HG02623 (cell line): ENCODE measurements around the gene CCND2.
A peak's percentile ranks its signal among the peaks of the same experiment; 100 is the strongest.

ENCODE experiments used
- ATAC-seq: cut with Tn5 transposase; IDR thresholded peaks from one replicate; pipeline ENCODE4 v1.9.1; 2021; ENCODE audit warnings: moderate library complexity; ENCODE audit not compliant: unreplicated experiment

Gene CCND2

DNA sequence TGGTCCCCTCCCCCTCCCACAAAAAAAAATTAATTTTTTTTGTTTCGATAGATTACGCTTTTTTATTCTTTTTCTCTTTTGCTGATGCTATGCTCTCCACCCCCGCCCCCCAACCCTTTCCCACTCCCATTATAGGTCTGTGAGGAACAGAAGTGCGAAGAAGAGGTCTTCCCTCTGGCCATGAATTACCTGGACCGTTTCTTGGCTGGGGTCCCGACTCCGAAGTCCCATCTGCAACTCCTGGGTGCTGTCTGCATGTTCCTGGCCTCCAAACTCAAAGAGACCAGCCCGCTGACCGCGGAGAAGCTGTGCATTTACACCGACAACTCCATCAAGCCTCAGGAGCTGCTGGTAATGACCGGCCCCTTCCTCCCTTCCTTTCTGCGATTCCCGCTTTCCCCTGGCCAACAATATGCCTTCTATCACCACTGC is 2.3 kb downstream of the CCND2 start:
- ATAC-seq: no peak

DNA sequence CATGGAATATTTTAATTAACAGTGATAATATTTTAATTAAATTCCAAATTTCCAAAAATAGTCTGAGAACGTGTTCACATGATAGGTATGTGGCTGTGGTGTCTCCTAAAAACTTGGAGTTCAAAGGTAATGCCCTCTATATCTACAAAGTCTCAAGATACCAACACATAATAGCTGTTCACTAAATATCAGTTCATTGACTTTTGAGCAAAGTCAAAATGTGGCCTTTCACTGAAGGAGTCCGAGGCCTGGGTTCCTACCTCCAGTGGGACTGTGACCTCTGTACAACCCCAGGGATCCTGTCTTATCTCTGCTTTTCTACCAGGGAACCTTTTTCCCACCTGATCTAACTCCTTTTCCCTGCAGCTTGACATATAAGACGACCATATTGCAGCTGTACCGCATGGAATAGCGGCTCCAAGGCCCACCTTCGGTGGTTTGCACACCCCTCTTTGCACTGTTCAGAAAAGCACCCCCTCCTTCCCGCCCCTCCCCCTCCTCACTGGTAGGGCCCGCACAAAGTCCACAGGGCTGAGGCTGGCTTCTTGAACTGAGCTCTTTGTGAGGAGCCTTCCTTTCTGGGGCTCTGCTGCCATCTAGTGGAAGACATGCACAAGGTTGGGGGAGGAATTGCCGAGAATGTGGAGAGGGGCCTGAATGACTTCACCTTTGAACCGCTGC is 3.1 kb downstream of the CCND2 start:
- peak; percentile 31 for ATAC-seq

DNA sequence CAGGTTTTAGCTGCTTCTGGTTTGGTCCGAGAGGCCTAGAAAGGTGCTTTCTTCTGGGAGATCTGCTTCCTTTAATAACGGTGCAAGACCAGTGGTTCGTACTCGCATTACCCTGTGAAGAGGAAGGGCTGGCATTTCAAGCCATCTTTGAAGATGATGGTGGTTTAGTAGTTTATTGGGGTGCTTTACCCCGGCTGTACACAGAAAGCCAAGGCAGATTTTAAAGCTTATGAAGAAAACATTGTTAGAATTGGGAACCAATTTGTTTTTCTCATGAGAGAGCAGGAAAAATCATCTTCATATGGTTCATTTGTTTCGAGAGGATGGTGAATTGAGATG is 3.6 kb downstream of the CCND2 start:
- no peak for ATAC-seq

DNA sequence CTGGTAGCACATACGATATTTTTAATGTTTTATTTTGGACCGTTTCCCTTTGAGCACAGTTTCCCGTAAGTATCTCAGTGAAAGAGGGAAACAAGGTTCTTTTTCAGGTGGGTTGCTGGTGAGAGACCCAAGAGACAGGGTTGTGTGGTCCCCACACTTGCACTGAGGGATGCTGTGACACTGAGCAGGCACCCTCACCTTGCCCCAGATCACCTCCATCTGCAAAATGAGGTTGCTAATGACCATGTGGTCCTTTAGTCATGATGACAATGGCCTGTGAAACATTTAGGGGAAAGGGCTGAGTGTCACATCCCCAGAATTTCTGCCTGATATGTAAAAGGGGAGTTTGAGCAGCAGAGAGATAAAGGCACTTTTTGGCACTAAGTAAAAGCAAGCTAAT is 4.3 kb downstream of the CCND2 start:
- no peak for ATAC-seq

- no peak for ATAC-seq
Measured at GRCh38 chr12:4278329-4279197, 5.0 kb downstream of the CCND2 start.

DNA sequence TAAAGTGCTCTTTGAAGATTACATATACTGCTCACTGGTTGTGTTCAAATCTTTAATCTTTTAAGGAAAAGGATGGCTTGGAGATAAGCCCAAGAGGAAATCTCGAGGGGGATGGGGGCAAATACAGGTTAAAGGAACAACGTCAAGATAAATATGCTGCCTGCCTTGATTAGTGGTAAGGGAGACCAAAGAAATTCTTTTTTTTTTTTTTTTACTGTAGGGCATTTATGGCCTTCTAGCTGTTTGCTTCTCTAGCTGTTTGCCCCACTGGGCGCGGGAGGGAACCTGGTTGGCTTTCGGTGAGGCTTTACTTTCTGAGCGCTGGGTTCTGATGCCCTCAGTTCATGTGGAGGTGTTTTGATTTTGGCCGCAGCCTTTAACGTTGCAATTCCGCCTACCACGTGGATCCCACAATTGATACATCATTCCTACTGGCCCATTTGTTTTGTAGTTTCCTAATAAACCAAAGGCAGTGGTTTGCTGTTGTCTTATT is 5.7 kb downstream of the CCND2 start:
- no peak for ATAC-seq

DNA sequence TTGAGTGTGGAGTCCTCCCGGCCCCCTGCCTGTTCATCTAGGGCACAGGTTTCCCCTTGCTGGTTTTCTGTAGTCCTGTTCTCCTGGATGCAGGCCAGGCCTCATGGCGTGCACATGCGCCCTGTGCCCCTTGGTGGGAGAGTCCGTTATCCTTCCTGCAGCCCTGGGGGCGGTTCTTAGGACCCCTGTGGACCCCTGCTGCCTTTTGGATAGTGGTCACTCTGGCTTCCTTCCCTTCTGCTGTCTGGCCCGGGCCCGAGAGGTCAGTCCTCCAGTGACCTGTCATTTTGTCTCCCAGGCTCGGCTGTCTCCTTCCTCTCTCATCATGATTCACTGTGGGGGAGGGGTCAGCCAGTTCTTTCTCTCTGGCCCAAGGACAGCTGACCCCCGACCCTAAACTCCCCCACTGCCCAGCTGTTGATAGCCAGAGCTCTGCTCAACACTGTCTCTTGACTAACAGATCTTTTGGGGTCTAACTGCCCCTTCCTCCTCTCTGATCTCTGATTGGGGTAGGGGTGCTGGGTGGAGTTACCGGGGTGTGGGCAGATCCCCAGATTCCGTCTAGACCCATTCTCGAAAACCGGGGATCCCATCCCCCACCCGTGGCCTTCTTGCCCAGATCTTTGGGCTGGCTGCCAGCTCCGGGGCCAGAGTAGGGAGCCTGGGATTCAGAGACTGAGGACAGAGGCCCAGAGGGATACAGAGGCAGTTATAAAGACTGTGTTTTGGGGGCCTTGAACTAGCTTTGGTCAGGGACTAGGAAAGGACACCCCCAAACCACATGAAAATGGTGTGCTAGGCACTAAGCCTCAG is 7.0 kb downstream of the CCND2 start:
- no peak for ATAC-seq

DNA sequence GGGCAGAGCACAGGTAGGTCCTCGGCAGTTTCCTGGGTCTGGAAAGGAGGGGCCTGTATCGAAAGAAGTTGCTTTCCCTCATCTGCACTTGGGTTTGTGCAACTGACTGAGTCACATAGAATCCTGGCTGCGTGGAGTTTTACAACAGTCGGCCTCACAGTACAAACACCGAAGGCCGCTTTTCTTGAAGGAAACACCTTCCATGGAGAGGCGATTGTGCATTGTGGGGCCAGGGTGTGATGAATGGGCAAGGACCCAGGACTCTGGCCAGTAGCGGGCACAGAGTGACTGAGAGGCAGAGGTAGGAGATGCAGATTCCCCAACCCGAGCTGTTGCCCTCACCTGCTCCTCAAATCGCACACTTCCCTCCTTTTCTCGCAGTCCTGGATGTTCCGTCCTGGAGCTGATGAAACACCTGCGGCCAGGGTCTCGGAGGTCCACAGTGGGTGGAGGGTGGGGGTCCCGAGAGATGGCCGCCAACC is 7.7 kb downstream of the CCND2 start:
- no peak for ATAC-seq

DNA sequence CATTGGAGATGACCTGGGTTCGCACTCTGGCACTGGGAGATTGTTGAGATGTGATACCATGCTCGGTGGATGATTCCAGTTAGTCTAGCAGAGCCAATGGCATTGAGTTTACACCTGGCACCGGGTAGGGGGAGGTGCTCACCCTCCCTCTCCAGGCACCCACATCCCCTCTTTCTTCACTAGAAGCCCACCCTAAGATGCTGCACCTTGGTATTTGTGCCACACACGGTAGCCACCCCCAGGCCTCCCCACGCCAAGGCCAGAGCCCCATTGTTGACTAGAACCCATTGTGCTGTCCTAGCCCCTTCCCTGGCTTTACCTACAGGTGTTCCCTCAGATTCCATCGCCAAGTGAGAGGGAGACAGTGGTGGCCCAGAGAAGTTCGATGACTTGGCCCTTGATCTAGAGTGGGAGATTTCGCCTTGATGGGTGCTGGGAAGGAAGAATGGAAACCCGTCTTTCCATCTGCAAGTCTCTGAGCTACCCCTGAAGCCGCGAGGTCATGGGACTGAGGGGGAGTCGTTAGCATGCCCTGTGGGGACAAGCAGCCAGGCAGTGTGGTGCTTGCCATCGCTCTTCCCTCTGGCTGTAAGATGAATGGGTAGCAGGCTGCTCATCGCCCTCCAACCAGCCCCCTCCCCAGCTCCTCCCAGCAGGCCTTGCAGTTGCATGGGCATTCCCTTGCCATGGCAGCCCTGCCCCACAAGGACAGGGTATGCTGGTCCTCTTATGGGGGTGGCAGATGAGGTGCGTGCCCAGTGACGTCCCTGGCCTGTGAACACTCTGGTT is 8.7 kb downstream of the CCND2 start:
- ATAC-seq: no peak

- ATAC-seq: no peak
Measured at GRCh38 chr12:4282892-4283511, 9.4 kb downstream of the CCND2 start.

DNA sequence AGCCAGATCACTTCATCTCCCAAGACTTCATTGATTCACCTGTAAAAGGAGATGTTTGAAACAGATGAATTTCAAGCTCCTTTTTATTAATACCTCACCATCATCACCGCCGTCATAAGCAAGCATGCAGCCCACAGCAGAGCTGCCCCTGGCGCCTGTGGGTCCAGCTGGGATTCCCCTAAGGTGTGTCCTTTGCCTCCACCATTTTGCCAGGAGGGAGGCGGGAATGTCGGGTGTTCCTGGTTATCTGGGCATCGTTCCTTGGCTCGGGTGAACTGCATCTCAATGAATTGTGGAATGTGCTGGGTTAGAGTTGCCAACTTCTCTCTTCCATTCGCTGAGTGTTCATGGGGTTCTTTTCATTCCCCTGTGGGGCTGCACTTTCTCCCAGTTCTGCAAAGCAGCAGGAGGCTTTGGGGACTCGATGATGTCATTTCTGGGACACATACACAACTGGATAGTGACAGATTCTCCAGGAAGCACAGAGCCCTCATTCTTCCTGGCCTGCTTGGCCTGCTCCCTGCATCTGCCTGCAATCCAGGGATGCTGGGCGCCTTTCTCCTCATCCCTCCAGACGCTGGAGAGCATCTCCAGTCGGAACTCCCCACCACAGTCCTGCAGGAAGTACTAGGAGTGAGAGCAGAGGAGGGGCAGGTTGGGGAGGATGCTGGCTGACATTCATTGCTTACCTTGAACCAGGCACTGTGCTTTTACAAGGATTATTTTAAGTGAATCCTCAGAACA is 10.1 kb downstream of the CCND2 start:
- no peak for ATAC-seq

DNA sequence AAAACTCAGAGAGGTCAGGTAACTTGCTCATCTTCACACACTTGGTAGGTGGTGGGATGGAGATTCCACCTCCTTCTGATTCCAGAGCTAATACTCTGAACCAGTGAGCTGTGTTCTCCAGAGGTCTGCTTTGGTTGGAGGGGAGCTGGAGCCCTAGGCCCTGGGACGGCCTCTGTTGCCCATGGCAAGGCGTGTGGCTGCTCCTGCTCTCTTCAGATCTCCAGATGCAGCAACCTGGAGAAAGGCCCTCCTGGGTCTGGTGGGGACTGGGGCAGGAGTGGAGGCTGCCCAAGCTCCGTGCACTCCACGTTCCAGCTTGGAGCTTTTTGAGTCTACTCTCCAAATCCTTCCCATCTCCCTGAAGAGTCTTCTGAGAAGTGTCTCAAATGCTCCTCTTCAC is 10.7 kb downstream of the CCND2 start:
- no peak for ATAC-seq

GRCh38 chr12:4285070-4285469 is 11.5 kb downstream of the CCND2 start:
- no peak for ATAC-seq

- no peak for ATAC-seq
Measured at GRCh38 chr12:4286228-4286627, 12.7 kb downstream of the CCND2 start.

DNA sequence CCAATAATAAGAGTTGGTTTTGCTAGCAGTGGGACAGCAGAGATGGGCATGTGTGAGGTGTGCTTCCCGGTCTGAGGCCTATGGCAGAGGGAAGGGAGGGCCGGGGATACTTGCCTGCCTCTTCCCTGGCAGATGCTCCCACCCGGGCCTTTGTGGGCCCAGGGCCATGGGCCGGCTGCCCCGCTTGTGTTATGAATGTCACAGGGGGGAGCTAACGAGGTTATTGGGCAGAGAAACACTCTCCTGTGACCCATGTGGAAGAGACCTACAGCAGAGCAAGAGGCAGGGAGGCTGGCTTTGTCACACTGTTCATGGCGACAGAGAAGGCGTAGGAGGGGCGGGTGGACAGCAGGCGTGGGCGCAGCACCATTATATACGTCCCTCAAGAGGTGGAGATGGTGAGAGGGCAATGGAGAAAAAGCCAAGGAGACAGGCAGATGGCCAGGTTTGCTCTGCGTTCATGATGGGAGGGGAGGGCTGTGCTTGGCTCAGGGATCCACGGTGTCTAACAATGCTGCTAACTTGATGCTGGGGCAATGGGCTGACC is 13.3 kb downstream of the CCND2 start:
- ATAC-seq: no peak

DNA sequence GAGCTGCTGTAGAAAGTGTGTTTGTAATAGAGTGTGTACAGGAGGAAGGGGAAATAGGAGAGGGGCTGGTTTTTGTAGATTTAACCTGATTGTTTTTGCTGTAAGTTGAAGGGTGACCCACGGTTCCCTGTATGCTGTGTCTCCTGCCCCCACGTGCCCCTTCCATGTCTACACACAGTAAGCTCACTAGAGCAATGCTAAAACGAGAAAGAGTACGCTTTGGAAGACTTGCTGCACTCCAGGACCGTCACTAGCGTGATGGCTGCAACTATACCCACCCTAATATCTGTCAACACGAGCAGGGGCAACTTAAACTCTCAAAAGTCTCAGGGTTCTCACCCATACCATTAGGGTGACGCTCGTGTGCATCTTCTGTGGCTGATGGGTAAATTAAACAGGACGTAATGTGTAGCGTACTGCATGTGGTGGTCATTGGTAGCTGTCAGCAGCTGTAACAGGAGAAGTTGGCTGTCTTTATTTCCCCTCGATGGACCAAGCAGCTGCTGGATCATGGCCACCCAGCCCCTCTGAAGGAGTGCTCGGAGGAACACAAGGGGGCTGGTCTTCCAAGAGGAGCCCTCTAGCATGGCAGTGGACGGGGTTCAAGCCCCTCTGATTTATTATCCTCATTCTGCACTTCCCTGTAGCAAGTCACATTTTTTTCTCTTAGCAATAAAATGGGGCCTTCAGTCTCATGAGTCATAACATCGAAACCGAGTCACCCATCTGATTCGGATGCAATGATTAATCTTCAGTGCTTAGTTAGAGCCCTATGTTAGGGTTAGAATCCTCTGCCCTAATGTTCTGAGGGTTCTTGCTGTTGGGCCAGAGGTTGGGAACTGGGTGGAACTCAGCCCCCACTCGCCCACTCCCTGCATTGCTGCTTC is 14.0 kb downstream of the CCND2 start:
- ATAC-seq: no peak

DNA sequence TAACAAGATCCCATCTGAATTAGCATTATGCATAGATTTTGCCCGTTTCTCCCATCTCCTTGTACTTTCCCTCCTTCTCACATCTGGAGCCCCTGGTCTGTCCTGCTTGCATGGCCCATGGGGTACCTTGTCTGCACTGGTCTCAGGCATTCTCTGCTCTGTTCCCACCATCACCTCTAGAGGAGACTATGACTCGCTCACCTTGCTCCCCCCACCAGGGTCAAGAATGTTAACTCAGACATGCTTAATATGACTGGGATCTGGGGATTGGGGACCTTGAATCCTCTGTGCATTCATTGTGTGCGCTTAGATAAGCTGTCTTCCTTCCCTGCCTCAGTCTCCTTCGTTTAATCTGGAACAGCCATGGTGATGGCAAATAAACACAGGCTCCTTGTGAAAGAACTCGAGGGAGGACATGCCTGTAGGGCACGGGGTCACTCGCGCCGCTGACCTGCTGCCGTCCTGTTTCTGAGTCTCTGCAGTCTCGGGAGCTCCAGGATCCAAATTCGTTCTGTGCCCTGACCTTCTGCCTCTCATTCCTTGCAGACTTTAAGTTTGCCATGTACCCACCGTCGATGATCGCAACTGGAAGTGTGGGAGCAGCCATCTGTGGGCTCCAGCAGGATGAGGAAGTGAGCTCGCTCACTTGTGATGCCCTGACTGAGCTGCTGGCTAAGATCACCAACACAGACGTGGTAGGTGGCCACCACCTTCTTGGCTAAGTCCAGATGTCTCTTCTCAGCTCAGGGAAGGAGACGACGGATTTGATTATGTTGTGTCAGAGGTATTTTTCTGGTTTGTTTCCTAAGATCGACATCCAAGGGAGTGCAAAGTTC is 15.0 kb downstream of the CCND2 start:
- no peak for ATAC-seq
